Measurements from ENCODE around the gene ATP1A2. TPM values are rescaled to one million over a fixed set of nuclear protein-coding genes. Genes with fewer than 3 reads are reported as not detected.

The ATP1A2 gene
- not detected in 2 replicates for polyA plus RNA-seq (2013)

- Histone ChIP-seq H3K4me1 (ENCODE audit: control insufficient read depth in 1 of 2, insufficient read depth in 2 of 2, low read length in 2 of 2) (no peaks in the 10 kb centered on the region), H3K79me1 (ENCODE audit: low read length) (no peaks in the 10 kb centered on the region), H4K91ac (ENCODE audit: low read depth, low read length) (no peak within 1 kb of the TSS), H3K9me3 (ENCODE audit: insufficient read depth, low read depth, low read length) (peaks cover 3% of the 10 kb centered on the region), H3K23ac (ENCODE audit: low read length) (no peak within 1 kb of the TSS), H3K18ac (ENCODE audit: low read length) (no peak within 1 kb of the TSS), H2AFZ (ENCODE audit: insufficient read depth, low read length, poor library complexity) (no peak within 1 kb of the TSS), H3K9ac (ENCODE audit: low read length) (no peak within 1 kb of the TSS), H3K79me2 (ENCODE audit: control insufficient read depth, insufficient read depth, low read length, poor library complexity) (no peaks in the 10 kb centered on the region), H4K12ac (ENCODE audit: low read depth, low read length) (no peak within 1 kb of the TSS), H2BK12ac (ENCODE audit: low read length) (no peak within 1 kb of the TSS), H3K27me3 (ENCODE audit: insufficient read depth, low read length) (no peaks in the 10 kb centered on the region), H4K8ac (ENCODE audit: low read depth, low read length) (no peak within 1 kb of the TSS), H3K14ac (ENCODE audit: low read length) (no peak within 1 kb of the TSS), H3K4me2 (ENCODE audit: low read length) (no peak within 1 kb of the TSS), H3K27ac (ENCODE audit: low read depth, low read length) (no peak within 1 kb of the TSS), H3K4ac (ENCODE audit: low read depth, low read length) (no peak within 1 kb of the TSS), H3K4me3 (ENCODE audit: low read depth, low read length) (no peak within 1 kb of the TSS), H2BK5ac (ENCODE audit: low read depth, low read length, poor library complexity) (no peak within 1 kb of the TSS), H3K36me3 (ENCODE audit: control insufficient read depth in 1 of 2, insufficient read depth in 2 of 2, low read length in 2 of 2) (no peaks in the 10 kb centered on the region), H2AK5ac (ENCODE audit: low read length) (no peak within 1 kb of the TSS), H2BK120ac (ENCODE audit: insufficient read depth, low read length, poor library complexity) (no peak within 1 kb of the TSS)
- no peak for DNase-seq
- WGBS (ENCODE audit: extremely low coverage, insufficient coverage, insufficient read length), result no CpG with 5 or more reads among the region's 16 CpGs
These were observed at the start of gene ATP1A2 for GRCh38 chr1:160115545-160116282. Gene ATP1A2, plus strand, starts transcription at chr1:160115759. Its CDS starts 103 bp downstream, at chr1:160115862.

- Histone ChIP-seq H3K4me3 (ENCODE audit: low read depth, low read length) (no peak overlapping the region), H3K27ac (ENCODE audit: low read depth, low read length) (no peak overlapping the region), H4K8ac (ENCODE audit: low read depth, low read length) (no peak overlapping the region), H3K18ac (ENCODE audit: low read length) (no peak overlapping the region), H3K4me1 (ENCODE audit: control insufficient read depth in 1 of 2, insufficient read depth in 2 of 2, low read length in 2 of 2) (peaks cover 5 to 22% of the 10 kb centered on the region in 2 experiments), H2BK12ac (ENCODE audit: low read length) (no peak overlapping the region), H3K9me3 (ENCODE audit: insufficient read depth, low read depth, low read length) (peaks cover under 1% of the 10 kb centered on the region), H3K79me2 (ENCODE audit: control insufficient read depth, insufficient read depth, low read length, poor library complexity) (no peaks in the 10 kb centered on the region), H2BK5ac (ENCODE audit: low read depth, low read length, poor library complexity) (no peak overlapping the region), H3K23ac (ENCODE audit: low read length) (no peak overlapping the region), H2BK120ac (ENCODE audit: insufficient read depth, low read length, poor library complexity) (no peak overlapping the region), H3K4me2 (ENCODE audit: low read length) (no peak overlapping the region), H2AFZ (ENCODE audit: insufficient read depth, low read length, poor library complexity) (no peak overlapping the region), H3K14ac (ENCODE audit: low read length) (no peak overlapping the region), H3K79me1 (ENCODE audit: low read length) (no peaks in the 10 kb centered on the region), H3K36me3 (ENCODE audit: control insufficient read depth in 1 of 2, insufficient read depth in 2 of 2, low read length in 2 of 2) (no peaks in the 10 kb centered on the region), H3K4ac (ENCODE audit: low read depth, low read length) (no peak overlapping the region), H4K91ac (ENCODE audit: low read depth, low read length) (no peak overlapping the region), H2AK5ac (ENCODE audit: low read length) (no peak overlapping the region), H3K9ac (ENCODE audit: low read length) (no peak overlapping the region), H3K27me3 (ENCODE audit: insufficient read depth, low read length) (no peaks in the 10 kb centered on the region), H4K12ac (ENCODE audit: low read depth, low read length) (no peak overlapping the region)
- DNase-seq, result no peak
- no CpG with 5 or more reads among the region's 6 CpGs for WGBS (ENCODE audit: extremely low coverage, insufficient coverage, insufficient read length)
These were observed 48.5 kb upstream of the ATP1A2 start for GRCh38 chr1:160066829-160067745.

- H2BK12ac ChIP-seq (ENCODE audit: low read length), result no peak overlapping the region
- H3K18ac ChIP-seq (ENCODE audit: low read length), result no peak overlapping the region
- H3K4me3 ChIP-seq (ENCODE audit: low read depth, low read length), result no peak overlapping the region
- no peaks in the 10 kb centered on the region for H3K79me1 ChIP-seq (ENCODE audit: low read length)
- no peak overlapping the region for H2AFZ ChIP-seq (ENCODE audit: insufficient read depth, low read length, poor library complexity)
- peaks cover 5 to 22% of the 10 kb centered on the region in 2 experiments for H3K4me1 ChIP-seq (ENCODE audit: control insufficient read depth in 1 of 2, insufficient read depth in 2 of 2, low read length in 2 of 2)
- no peak overlapping the region for H3K27ac ChIP-seq (ENCODE audit: low read depth, low read length)
- DNase-seq, result no peak
- no peak overlapping the region for H2BK120ac ChIP-seq (ENCODE audit: insufficient read depth, low read length, poor library complexity)
- H3K14ac ChIP-seq (ENCODE audit: low read length), result no peak overlapping the region
- no peak overlapping the region for H3K4me2 ChIP-seq (ENCODE audit: low read length)
- H4K8ac ChIP-seq (ENCODE audit: low read depth, low read length), result no peak overlapping the region
- no peak overlapping the region for H2AK5ac ChIP-seq (ENCODE audit: low read length)
- H3K79me2 ChIP-seq (ENCODE audit: control insufficient read depth, insufficient read depth, low read length, poor library complexity), result no peaks in the 10 kb centered on the region
- no peak overlapping the region for H3K4ac ChIP-seq (ENCODE audit: low read depth, low read length)
- WGBS (ENCODE audit: extremely low coverage, insufficient coverage, insufficient read length), result no CpG with 5 or more reads among the region's 5 CpGs
- no peaks in the 10 kb centered on the region for H3K9me3 ChIP-seq (ENCODE audit: insufficient read depth, low read depth, low read length)
- no peak overlapping the region for H3K23ac ChIP-seq (ENCODE audit: low read length)
- no peaks in the 10 kb centered on the region for H3K27me3 ChIP-seq (ENCODE audit: insufficient read depth, low read length)
- H4K12ac ChIP-seq (ENCODE audit: low read depth, low read length), result no peak overlapping the region
- H2BK5ac ChIP-seq (ENCODE audit: low read depth, low read length, poor library complexity), result no peak overlapping the region
- no peak overlapping the region for H4K91ac ChIP-seq (ENCODE audit: low read depth, low read length)
- no peaks in the 10 kb centered on the region for H3K36me3 ChIP-seq (ENCODE audit: control insufficient read depth in 1 of 2, insufficient read depth in 2 of 2, low read length in 2 of 2)
- no peak overlapping the region for H3K9ac ChIP-seq (ENCODE audit: low read length)
These were observed 47.3 kb upstream of the ATP1A2 start for GRCh38 chr1:160068225-160068624.

GRCh38 chr1:160069460-160070231, 45.9 kb upstream of the ATP1A2 start, which contains the start of gene KCNJ10:
Gene KCNJ10, minus strand, starts transcription at chr1:160070160. Its CDS starts 27,628 bp downstream, at chr1:160042532.
- H3K9ac ChIP-seq (ENCODE audit: low read length), result no peak within 1 kb of the TSS
- WGBS (ENCODE audit: extremely low coverage, insufficient coverage, insufficient read length), result no CpG with 5 or more reads among the region's 32 CpGs
- no peak within 1 kb of the TSS for H3K23ac ChIP-seq (ENCODE audit: low read length)
- peak within 1 kb of the TSS; percentile 73 for H3K4me3 ChIP-seq (ENCODE audit: low read depth, low read length)
- no peaks in the 10 kb centered on the region for H3K79me2 ChIP-seq (ENCODE audit: control insufficient read depth, insufficient read depth, low read length, poor library complexity)
- H3K18ac ChIP-seq (ENCODE audit: low read length), result peak within 1 kb of the TSS; percentile 64
- H3K27ac ChIP-seq (ENCODE audit: low read depth, low read length), result no peak within 1 kb of the TSS
- no peak within 1 kb of the TSS for H2BK5ac ChIP-seq (ENCODE audit: low read depth, low read length, poor library complexity)
- no peak within 1 kb of the TSS for H2AK5ac ChIP-seq (ENCODE audit: low read length)
- no peak within 1 kb of the TSS for H4K91ac ChIP-seq (ENCODE audit: low read depth, low read length)
- H3K79me1 ChIP-seq (ENCODE audit: low read length), result no peaks in the 10 kb centered on the region
- no peak within 1 kb of the TSS for H2BK12ac ChIP-seq (ENCODE audit: low read length)
- no peak for DNase-seq
- H4K8ac ChIP-seq (ENCODE audit: low read depth, low read length), result peak within 1 kb of the TSS; percentile 49
- peak within 1 kb of the TSS; percentile 94 for H3K4me2 ChIP-seq (ENCODE audit: low read length)
- peak within 1 kb of the TSS; percentile 92 for H2AFZ ChIP-seq (ENCODE audit: insufficient read depth, low read length, poor library complexity)
- no peaks in the 10 kb centered on the region for H3K27me3 ChIP-seq (ENCODE audit: insufficient read depth, low read length)
- H3K36me3 ChIP-seq (ENCODE audit: control insufficient read depth in 1 of 2, insufficient read depth in 2 of 2, low read length in 2 of 2), result no peaks in the 10 kb centered on the region
- no peak within 1 kb of the TSS for H3K14ac ChIP-seq (ENCODE audit: low read length)
- H3K4me1 ChIP-seq (ENCODE audit: control insufficient read depth in 1 of 2, insufficient read depth in 2 of 2, low read length in 2 of 2), result peaks cover 3 to 20% of the 10 kb centered on the region in 2 experiments
- no peak within 1 kb of the TSS for H3K4ac ChIP-seq (ENCODE audit: low read depth, low read length)
- no peak within 1 kb of the TSS for H2BK120ac ChIP-seq (ENCODE audit: insufficient read depth, low read length, poor library complexity)
- no peak within 1 kb of the TSS for H4K12ac ChIP-seq (ENCODE audit: low read depth, low read length)
- no peaks in the 10 kb centered on the region for H3K9me3 ChIP-seq (ENCODE audit: insufficient read depth, low read depth, low read length)

Data from trophoblast cell (in vitro differentiated cells and primary cell).